HL-60/S4 (cell line): ENCODE measurements around the gene KRTAP5-5.
"Not testable (repeated sequence)": the region's sequence is repeated elsewhere in the genome, so short reads cannot be mapped to it uniquely, and the experiment has no call there.

ENCODE experiments used
- in situ Hi-C: fragments of 300-500 bp; cut with MboI; formaldehyde crosslinking; loops from 2 replicates; pipeline ENCODE4 v1.14.3; 2022; ENCODE audit warnings: low sequenced_read_pairs

The KRTAP5-5 gene

GRCh38 chr11:1629326-1630185, at the start of gene KRTAP5-5:
KRTAP5-5 (plus strand) TSS chr11:1629775; CDS start chr11:1629841, 66 bp downstream.
- in situ Hi-C loops = no loop called here

GRCh38 chr11:1581976-1582375, 47.6 kb upstream of the KRTAP5-5 start:
- in situ Hi-C loops = no loop called here

DNA sequence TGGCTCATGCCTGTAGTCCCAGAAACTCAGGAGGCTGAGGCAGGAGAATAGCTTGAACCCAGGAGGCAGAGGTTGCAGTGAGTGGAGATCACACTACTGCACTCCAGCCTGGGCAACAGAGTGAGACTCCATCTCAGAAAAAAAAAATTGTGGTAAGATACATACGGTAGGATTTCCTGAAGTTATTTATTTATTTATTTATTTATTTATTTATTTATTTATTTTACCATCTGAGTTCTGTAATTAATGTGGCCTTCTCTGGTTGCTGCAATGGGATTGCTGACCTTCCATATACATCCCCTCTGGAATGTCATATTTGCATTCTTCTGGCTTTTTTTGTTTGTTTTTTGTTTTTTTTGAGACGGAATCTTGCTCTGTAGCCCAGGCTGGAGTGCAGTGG, 46.7 kb upstream of the KRTAP5-5 start:
- in situ Hi-C loops = not testable (repeated sequence)

DNA sequence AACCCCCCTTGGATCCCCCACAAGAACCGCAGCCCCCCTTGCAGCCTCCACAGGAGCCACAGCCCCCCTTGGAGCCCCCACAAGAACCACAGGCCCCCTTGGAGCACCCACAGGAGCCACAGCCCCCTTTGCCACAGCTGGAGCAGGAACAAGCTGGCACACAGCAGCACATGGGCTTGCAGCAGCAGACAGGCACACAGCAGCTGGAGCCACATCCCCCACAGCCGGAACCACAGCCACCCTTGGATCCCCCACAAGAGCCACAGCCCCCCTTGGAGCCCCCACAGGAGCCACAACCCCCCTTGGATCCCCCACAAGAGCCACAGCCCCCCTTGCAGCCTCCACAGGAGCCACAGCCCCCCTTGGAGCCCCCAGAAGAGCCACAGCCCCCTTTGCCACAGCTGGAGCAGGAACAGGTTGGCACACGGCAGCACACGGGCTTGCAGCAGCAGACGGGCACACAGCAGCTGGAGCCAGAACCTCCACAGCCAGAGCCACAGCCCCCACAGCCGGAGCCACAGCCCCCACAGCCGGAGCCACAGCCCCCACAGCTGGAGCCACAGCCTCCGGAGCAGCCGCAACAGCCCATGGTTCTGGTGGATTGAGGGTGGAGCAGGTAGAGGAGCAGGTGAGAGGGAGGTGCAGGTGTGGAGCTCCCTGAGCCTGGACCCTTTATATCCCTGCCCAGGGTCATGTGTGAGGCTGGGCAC, 44.8 kb upstream of the KRTAP5-5 start, which contains the start of gene KRTAP5-1:
KRTAP5-1 (minus strand) TSS at position 623 of the 710 bp plus-strand sequence; CDS start at position 589, 34 bp downstream.
- in situ Hi-C loops = not testable (repeated sequence)

DNA sequence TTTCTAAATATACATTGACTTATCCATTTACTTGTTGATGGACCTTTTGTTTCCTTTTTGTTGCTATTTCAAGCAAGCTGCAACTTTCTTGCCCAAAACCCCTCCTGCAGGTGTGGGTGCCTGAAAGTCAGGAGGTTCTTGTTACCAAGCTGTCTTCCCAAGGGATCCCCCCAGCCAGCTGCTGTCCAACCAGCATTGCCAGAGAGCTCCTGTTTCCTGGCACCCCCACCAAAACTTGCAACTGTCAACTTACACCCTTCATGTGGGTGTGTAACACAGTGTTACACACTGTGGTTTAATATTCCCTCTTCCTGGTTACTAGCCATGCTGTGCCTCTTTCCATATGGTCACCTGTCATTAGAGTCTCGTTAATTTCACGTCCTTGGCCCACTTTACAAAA, 42.9 kb upstream of the KRTAP5-5 start:
- in situ Hi-C loops = no loop called here

GRCh38 chr11:1589191-1589963, 40.2 kb upstream of the KRTAP5-5 start:
- in situ Hi-C loops = not testable (repeated sequence)

DNA sequence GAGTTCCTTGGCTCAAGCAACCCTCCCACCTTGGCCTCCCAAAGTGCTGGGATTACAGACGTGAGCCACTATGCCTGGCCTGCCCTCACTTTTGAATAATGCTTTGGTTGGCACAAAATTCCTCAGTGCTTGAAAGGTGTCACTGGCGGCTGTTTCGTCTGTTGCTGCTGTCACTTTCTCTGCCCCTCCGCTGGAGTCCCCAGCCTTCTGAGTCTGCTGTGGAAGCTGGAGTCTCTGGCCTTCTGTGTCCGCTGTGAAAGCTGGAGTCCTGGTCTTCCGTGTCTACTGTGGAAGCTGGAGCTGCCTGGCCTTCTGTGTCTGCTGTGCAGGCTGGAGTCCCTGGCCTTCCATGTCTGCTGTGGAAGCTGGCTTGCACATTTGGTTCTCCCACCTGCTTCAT, 39.6 kb upstream of the KRTAP5-5 start:
- in situ Hi-C loops = no loop called here

DNA sequence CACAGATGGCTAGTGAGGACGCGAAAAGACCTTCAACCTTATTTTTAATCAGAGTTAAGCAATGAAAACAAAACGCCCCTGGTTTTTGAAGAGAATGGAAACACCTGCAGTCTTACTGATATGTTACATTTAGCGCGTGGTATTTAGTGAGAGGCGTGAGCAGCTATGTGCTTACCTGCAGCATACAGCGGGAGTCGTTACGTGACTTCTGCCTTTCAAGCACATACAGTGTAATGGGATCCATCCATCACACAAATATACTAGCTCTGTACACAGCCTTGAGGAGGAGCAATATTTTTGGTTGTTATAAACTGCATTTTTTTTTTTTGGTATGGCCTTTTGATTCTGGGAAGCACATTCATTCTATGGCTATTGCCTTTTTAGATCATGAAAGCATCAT, 36.9 kb upstream of the KRTAP5-5 start:
- in situ Hi-C loops = no loop called here

GRCh38 chr11:1595994-1596575, 33.5 kb upstream of the KRTAP5-5 start:
- in situ Hi-C loops = not testable (repeated sequence)

- in situ Hi-C loops = not testable (repeated sequence)
Observed at GRCh38 chr11:1596576-1597121, 32.9 kb upstream of the KRTAP5-5 start.

DNA sequence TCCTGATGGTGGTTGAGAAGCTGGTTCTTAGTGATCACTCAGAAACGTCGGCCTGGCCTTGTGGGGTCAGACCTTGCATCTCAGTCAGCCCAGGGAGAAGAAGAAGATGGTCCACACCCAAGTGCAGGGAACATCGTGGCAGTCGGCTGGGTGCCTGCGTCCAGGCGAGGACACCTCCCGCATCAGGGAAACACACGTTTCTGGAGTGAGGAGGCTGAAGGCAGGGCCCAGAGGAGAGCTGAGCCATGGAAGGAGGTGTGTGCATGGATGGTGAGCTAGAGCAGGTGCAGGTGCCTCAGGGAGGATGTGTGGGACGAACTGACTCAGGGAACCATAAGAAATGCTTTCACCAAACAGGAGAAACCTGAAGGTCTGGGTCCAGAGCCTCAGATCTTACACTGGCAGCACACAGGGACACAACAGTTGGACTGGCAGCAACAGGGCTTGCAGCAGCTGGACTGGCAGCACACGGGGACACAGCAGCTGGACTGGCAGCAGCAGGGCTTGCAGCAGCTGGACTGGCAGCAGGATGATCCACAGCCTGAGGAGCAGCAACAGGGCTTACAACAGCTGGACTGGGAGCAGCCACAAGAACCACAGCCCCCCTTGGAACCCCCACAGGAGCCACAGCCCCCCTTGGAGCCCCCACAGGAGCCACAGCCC, 32.1 kb upstream of the KRTAP5-5 start:
- in situ Hi-C loops = no loop called here

DNA sequence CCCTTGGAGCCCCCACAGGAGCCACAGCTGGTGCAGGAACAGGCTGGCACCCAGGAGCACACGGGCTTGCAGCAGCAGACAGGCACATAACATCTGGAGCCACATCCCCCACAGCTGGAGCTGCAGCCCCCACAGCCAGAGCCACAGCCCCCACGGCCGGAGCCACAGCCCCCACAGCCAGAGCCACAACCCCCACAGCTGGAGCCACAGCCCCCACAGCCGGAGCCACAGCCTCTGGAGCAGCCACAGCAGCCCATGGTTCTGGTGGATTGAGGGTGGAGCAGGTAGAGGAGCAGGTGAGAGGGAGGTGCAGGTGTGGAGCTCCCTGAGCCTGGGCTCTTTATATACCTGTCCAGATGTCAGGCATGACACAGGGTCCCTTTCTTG, 31.6 kb upstream of the KRTAP5-5 start, which contains the start of gene KRTAP5-2:
KRTAP5-2 (minus strand) TSS at position 301 of the 387 bp plus-strand sequence; CDS start at position 257, 44 bp downstream.
- in situ Hi-C loops = no loop called here

DNA sequence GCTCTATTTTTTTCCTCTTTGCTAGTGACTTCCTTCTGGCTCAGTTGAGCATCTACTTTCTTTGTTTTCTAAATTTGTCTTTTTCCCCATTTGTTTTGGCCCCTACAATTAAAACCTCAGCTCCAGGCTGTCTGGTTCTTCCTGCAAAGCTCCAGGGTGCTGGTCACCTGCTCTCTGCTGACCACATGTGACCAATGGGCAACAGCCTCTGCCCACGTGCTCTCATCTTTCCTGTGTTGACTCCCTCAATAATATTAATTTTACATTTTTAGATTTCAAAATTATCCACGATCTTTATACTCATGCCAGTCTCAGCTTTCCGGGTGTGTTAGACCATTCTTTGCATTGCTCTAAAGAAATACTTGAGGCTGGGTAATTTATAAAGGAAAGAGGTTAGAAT, 31.2 kb upstream of the KRTAP5-5 start:
- in situ Hi-C loops = not testable (repeated sequence)

DNA sequence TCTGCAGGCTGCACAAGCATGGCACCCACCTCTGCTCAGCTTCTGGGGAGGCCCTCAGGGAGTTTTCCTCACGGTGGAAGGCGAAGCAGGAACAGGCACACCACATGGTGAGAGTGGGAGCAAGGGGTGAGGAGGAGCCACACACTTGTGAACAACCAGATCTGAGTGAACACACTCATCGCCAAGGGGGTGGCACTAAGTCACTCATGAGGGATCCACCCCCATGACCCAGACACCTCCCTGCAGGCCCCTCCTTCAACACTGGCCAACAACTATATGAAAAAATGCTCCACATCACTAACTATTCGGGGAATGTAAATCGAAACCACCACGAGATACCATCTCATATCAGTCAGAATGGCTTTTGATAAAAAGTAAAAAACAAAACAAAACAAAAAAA, 30.8 kb upstream of the KRTAP5-5 start:
- in situ Hi-C loops = no loop called here

GRCh38 chr11:1600626-1601025, 28.9 kb upstream of the KRTAP5-5 start:
- in situ Hi-C loops = no loop called here

GRCh38 chr11:1601663-1602062, 27.9 kb upstream of the KRTAP5-5 start:
- in situ Hi-C loops = not testable (repeated sequence)

- in situ Hi-C loops = no loop called here
Observed at GRCh38 chr11:1603629-1604028, 25.9 kb upstream of the KRTAP5-5 start.

- in situ Hi-C loops = no loop called here
Observed at GRCh38 chr11:1604181-1604580, 25.4 kb upstream of the KRTAP5-5 start.

- in situ Hi-C loops = no loop called here
Observed at GRCh38 chr11:1604711-1605110, 24.9 kb upstream of the KRTAP5-5 start.

- in situ Hi-C loops = not testable (repeated sequence)
Observed at GRCh38 chr11:1605923-1606322, 23.7 kb upstream of the KRTAP5-5 start.
